Measurements from ENCODE around the gene AFTPH.

GRCh38 chr2:64623242-64623850 is 99.2 kb downstream of the AFTPH start:
- TF ChIP-seq ZBTB33 (IDR thresholded peaks at IDR 0.05; ENCODE audit: borderline replicate concordance, low read depth) (no peak), CTCF (IDR thresholded peaks at IDR 0.05) (no peak), POLR2AphosphoS5 (IDR thresholded peaks at IDR 0.05; ENCODE audit: low read depth, low read length) (no peak), MAX (IDR thresholded peaks at IDR 0.05; ENCODE audit: low read depth) (no peak), GABPA (IDR thresholded peaks at IDR 0.05; ENCODE audit: low read depth) (no peak), EP300 (IDR thresholded peaks at IDR 0.05; ENCODE audit: borderline replicate concordance in 1 of 2, low read depth in 1 of 2, low read length in 1 of 2) (no peak), CHD2 (IDR thresholded peaks at IDR 0.05; ENCODE audit: low read length, partially characterized antibody) (no peak), MXI1 (IDR thresholded peaks at IDR 0.05; ENCODE audit: low read depth, low read length) (no peak), USF2 (IDR thresholded peaks at IDR 0.05; ENCODE audit: borderline replicate concordance, low read depth, low read length) (no peak), JUND (IDR thresholded peaks at IDR 0.05) (no peak), SIN3A (IDR thresholded peaks at IDR 0.05; ENCODE audit: borderline replicate concordance, low read depth, low read length) (no peak), REST (IDR thresholded peaks at IDR 0.05; ENCODE audit: low read depth, low read length) (no peak)
